COR-L47 (cell line): ENCODE measurements around the gene ZNF81.
"Not testable (repeated sequence)": the region's sequence is repeated elsewhere in the genome, so short reads cannot be mapped to it uniquely, and the experiment has no call there.

Experiments
- DNase-seq: peaks from one replicate; lab custom pipeline; 2025; lab: John Stamatoyannopoulos, UW

The ZNF81 gene

GRCh38 chrX:47836164-47837072 lies at the start of gene ZNF81:
Gene ZNF81, plus strand, starts transcription at chrX:47836902. Its CDS starts 9,366 bp downstream, at chrX:47846268.
- peak; percentile 93 for DNase-seq

- DNase-seq, result no peak
These were observed 40.2 kb upstream of the ZNF81 start for GRCh38 chrX:47796433-47796906.

GRCh38 chrX:47797084-47797483 lies 39.6 kb upstream of the ZNF81 start:
- DNase-seq, result no peak

- DNase-seq, result no peak
These were observed 37.8 kb upstream of the ZNF81 start for GRCh38 chrX:47798861-47799260.

- DNase-seq, result no peak
These were observed 34.1 kb upstream of the ZNF81 start for GRCh38 chrX:47802589-47802988.

DNA sequence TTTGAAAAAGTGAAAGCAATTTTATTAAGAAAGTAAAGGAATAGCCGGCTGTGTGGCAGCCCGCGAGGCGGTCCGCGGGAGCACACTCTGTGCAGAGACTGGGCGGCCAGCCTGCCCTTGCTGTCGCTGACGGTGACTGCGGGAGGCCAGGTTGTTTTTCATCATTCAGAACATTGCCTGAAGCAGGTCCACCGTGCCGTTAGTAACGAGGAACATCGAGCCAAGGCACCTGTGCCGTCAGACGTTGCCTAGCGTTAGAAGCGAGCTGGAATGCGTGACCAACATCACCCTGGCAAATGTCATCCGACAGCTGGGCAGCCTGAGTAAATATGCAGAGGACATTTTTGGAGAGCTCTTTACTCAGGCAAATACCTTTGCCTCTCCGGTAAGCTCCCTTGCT lies 33.6 kb upstream of the ZNF81 start:
- DNase-seq, result peak; percentile 14

GRCh38 chrX:47804315-47804714 lies 32.4 kb upstream of the ZNF81 start:
- DNase-seq, result no peak

GRCh38 chrX:47805844-47806243 lies 30.9 kb upstream of the ZNF81 start:
- DNase-seq, result not testable (repeated sequence)

DNA sequence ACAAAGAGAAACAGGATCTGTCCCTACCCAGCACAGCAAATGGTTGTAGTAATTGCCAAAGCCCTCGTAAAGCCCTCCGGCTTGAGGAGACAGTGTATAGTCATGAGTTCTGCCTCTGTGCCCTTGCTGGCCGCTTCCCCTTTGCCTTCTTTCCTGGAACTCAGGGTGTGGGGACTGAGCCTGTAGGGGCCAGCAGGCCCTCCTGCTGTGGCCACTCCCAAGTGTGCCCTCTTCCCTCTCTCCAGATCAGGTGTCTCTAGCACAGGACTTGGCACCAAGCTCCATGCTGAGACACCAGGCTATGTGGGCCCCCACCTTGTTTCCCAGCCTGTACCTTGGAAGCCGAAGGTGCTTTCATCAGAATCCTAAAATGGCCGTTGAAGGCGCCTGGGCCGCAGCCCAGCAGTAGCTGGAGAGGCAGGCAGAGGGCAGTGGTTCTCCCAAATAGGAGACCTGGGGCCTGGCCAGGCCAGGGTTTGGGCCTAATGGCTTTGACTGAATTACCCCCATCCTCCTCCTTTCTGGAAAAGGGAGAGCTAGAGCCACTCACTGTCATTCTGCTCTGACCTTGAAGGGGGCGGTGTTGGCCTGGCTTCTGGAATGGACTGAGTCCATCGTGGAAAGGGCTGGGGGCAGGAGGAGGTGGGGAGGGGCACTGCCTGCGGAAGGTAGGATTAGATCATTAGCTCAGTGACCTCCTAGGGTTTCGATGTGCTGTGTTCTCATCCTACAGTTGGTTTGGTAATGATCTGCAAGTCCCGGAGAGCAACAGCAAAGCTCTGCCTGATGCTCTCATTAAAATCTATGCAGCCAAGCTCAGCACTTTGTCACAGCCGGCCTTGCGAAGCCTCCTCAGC lies 30.1 kb upstream of the ZNF81 start:
- not testable (repeated sequence) for DNase-seq

DNA sequence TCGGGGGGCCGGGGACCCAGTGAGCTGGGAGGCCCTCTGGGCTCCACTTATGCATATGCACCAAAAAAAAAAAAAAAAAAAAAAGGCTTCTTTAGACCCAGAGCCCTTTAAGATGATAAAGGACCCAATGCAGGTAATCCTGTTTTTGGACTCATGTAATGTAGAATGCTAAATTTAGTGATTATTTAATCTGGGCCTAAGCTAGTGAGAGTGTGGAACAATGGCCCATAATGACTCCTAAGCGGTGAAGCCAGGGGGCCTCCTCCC lies 29.5 kb upstream of the ZNF81 start:
- DNase-seq, result not testable (repeated sequence)

DNA sequence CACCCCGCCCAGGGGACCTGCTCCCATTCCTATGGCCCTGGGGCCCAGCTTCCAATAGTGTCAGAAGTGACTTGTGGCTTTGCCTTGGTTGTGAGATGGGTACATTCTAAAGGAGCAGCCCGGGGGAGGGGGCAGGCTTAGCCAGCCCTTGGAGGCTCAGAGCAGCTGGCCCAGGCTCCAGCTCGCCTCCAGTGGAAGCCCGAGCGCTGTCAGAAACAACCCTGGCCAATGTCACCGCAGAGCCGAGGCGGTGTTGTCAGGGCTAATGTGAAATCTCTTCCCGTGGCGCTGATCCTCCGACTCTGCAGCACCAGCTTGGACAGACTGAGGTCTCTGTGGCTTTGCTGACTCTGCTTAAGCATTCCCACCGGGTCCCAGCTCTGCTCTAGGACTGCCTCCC lies 29.2 kb upstream of the ZNF81 start:
- DNase-seq, result no peak

- DNase-seq, result no peak
These were observed 27.6 kb upstream of the ZNF81 start for GRCh38 chrX:47808904-47809788.

- no peak for DNase-seq
These were observed 21.9 kb upstream of the ZNF81 start for GRCh38 chrX:47814851-47815250.

GRCh38 chrX:47815901-47816845 lies 20.5 kb upstream of the ZNF81 start:
- no peak for DNase-seq

- no peak for DNase-seq
These were observed 19.3 kb upstream of the ZNF81 start for GRCh38 chrX:47817421-47817820.

GRCh38 chrX:47817897-47818296 lies 18.8 kb upstream of the ZNF81 start:
- DNase-seq, result no peak

DNA sequence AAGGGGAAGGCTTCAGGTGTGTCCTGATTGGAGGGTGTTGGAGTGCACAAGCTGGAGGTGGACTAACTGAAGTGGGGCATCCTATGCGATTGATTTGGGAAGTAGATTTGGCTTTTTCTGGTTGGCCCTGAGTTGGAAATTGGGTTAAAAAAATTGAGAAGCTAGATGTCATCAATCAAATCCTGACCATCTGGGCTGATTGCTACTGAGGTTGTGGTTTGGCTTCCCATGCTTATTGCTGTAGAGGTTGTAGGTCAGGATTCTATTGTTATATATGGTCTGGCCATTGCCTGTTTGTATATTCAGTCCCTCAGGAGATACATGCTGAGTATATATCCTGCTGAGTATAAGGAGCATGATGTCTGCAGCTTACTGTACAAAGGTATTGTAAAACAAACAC lies 7.7 kb upstream of the ZNF81 start:
- DNase-seq, result no peak

- DNase-seq, result peak; percentile 2
These were observed 4.9 kb upstream of the ZNF81 start for GRCh38 chrX:47831788-47832187.

- no peak for DNase-seq
These were observed 1.7 kb downstream of the ZNF81 start for GRCh38 chrX:47838361-47838760.

GRCh38 chrX:47840111-47840510 lies 3.4 kb downstream of the ZNF81 start:
- DNase-seq, result no peak

DNA sequence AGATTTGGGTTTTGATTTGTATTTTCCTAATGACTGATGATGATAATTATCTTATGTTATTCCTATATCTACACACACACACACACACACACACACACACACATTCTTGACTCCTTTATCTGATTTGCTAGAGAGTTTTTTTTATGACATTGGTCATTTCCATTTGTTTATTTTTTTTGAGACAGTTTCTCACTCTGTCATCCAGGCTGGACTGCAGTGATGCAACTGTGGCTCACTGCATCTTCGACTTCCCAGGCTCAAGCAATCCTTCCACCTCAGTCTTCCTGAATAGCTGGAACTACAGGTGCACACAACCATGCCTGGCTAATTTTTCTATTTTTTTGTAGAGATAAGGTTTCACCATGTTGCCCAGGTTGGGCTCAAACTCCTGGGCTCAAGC lies 6.7 kb downstream of the ZNF81 start:
- no peak for DNase-seq
